MM.1S (cell line): ENCODE data around the gene PSMC3IP.

Source experiments
- CTCF ChIP-seq: fragments of 300-600 bp; sonication (generic); IDR thresholded peaks from 2 replicates; pipeline ENCODE4 v1.5.1; 2016; ENCODE audit warnings: antibody characterized with exemption, low read length, mixed read lengths
- EZH2 ChIP-seq: fragments of 300-600 bp; sonication (generic); optimal IDR thresholded peaks from 2 replicates; pipeline ENCODE3; 2017; ENCODE audit warnings: low read depth, mild to moderate bottlenecking, antibody characterized with exemption, low read length, mixed read lengths
- EZH2phosphoT487 ChIP-seq: fragments of 300-600 bp; sonication (generic); IDR thresholded peaks from 2 replicates; pipeline ENCODE4 v1.6.1; 2018; ENCODE audit warnings: antibody characterized with exemption, low read length

GRCh38 chr17:42541041-42541833 is 36.3 kb downstream of the PSMC3IP start:
- TF ChIP-seq CTCF (no peak), EZH2phosphoT487 (no peak), EZH2 (no peak)
